C4-2B (cell line): ENCODE data around the gene VDAC2.

Source experiments
- H3K27ac ChIP-seq: fragments of 450-650 bp; 2 replicates; pipeline ENCODE4 v1.5.1; 2017
- ZFX ChIP-seq: fragments of 450-650 bp; IDR thresholded peaks from 2 replicates; pipeline ENCODE4 v1.6.1; 2017
- TF ChIP-seq, protein P1 (sequence below): fragments of 450-650 bp; conservative IDR thresholded peaks from 2 replicates; pipeline ENCODE4 v1.5.1; 2017; ENCODE audit warnings: mild to moderate bottlenecking

Gene VDAC2

GRCh38 chr10:75210282-75211006, at the start of gene VDAC2:
Gene VDAC2, plus strand, starts transcription at chr10:75210796. Its CDS starts 363 bp downstream, at chr10:75211159.
- TF ChIP-seq, protein P1, sequence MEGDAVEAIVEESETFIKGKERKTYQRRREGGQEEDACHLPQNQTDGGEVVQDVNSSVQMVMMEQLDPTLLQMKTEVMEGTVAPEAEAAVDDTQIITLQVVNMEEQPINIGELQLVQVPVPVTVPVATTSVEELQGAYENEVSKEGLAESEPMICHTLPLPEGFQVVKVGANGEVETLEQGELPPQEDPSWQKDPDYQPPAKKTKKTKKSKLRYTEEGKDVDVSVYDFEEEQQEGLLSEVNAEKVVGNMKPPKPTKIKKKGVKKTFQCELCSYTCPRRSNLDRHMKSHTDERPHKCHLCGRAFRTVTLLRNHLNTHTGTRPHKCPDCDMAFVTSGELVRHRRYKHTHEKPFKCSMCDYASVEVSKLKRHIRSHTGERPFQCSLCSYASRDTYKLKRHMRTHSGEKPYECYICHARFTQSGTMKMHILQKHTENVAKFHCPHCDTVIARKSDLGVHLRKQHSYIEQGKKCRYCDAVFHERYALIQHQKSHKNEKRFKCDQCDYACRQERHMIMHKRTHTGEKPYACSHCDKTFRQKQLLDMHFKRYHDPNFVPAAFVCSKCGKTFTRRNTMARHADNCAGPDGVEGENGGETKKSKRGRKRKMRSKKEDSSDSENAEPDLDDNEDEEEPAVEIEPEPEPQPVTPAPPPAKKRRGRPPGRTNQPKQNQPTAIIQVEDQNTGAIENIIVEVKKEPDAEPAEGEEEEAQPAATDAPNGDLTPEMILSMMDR, result no peak
- TF ChIP-seq ZFX, result peak; percentile 97

DNA sequence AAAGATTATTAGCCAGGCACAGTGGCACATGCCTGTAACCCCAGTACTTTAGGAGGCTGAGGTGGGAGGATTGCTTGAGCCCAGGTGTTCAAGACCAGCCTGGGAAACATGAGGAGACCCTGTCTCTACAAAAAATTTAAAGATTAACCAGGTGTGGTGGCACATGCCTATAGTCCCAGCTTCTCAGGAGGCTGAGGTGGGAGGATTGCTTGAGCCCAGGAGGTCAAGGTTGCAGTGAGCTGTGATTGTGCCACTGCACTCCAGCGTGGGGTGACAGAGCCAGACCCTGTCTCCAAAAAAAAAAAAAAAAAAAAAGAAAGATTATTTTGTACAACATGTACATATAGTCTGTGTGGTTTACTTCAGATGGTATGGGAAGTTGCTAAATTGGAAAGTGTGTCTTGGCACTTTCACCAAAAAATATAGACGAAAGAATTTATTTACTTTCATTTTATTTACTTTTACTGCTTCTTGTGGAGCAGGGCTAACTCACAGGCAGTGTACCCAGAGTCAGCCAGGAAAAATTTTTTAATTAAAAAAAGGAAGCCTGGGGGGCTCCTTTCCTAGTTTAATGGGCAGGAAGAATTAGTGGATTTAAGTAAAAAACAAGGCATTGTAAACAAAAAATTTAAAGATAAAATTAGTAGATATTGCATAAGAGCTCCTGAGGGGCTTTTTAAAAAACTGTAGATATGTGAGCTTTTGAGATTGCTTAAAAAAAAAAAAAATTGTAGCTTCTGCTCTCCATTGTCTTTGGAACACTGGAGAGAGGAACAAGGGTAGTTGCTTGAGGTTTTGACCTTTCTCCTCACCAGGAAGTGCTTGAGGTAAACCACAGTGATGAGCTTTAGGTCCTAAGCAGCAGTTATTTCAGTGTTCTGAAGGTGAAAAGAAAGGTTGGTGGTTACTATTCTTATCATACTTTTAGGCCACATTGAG, 44.6 kb upstream of the VDAC2 start:
- peak overlapping the region; percentile 0; the same call in 1 of the 2 replicates for H3K27ac ChIP-seq
- TF ChIP-seq ZFX, result no peak
- TF ChIP-seq, protein P1, result no peak

More at GRCh38 chr10:75210282-75211006, at the start of gene VDAC2:
- H3K27ac ChIP-seq, result peak within 1 kb of the TSS; percentile 99

DNA sequence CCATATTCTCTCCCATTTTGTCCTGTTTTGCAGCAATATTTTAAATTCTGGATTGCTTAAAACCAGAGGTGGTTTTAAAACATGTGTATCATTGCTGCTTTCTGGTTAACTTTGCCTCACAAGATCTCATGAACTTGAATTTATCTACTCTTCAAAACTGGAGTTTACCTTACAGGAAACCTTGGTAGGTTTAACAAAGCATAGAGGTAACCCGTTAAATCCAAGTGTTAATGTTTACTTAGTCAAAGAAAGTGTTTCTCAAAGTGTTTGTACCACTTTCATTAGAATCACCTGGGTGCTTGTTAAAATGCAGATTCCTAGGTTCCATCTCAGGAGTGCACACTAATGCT, 44.0 kb upstream of the VDAC2 start:
- H3K27ac ChIP-seq, result no peak overlapping the region
- TF ChIP-seq ZFX, result no peak
- TF ChIP-seq, protein P1, result no peak

DNA sequence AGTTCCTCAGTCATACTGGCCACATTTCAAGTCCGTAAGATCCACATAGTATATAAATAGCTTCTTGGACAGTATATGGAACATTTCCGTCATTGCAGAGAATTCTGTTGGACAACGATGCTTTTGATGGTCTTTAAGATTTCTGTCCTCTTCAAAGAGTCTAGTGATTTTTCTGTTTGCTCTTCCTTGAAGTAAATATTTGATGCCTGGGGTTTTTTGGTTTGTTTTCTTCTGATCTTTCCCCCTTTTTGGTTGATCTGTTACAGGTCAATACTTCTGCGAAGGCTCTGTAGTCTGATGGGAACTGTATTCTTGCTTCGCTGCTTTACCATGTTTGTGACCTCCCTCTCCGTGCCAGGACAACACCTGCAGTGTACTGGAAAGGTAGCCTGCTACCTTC, 42.3 kb upstream of the VDAC2 start:
- no peak for TF ChIP-seq ZFX
- TF ChIP-seq, protein P1, result no peak

DNA sequence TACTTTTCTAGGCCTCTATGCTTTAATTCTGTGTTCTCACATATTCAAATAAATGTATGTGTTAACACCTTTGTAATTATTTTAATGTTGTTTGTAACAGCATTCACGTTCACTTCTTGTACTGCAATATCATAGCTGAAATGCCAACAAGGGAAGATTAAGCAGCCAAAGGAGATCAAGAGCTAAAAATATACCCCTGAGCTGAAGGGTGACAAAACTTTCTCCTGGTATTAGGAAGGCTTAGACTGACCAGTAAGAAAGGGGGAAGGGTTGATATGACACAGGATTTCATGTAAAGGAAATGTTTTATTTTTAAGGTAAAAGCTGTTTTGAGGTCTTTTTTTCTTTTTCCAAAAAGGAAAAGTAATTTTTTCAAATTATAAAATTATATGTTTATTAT, 40.4 kb upstream of the VDAC2 start:
- no peak overlapping the region for H3K27ac ChIP-seq
- TF ChIP-seq, protein P1, result no peak

More for the DNA sequence above, 42.3 kb upstream of the VDAC2 start:
- H3K27ac ChIP-seq, result no peak overlapping the region

GRCh38 chr10:75175046-75175445, 35.5 kb upstream of the VDAC2 start:
- no peak overlapping the region for H3K27ac ChIP-seq
- TF ChIP-seq, protein P1, result no peak
- TF ChIP-seq ZFX, result no peak

DNA sequence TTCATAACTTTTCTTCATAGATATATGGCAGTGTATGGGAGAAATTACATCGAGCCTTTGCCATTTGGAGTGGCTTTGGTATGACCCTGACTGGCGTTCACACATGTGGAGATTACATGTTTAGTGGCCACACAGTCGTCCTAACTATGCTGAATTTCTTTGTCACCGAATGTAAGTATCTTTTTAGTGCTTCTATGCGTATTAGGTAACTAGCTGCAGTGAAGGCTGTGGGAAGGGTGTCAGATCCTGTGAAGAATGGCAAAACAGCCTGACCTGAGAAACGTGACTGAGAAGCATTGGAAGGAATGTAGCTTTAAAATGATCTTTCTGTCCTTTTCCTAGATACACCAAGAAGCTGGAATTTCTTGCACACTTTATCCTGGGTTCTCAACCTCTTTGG, 34.5 kb upstream of the VDAC2 start:
- no peak overlapping the region for H3K27ac ChIP-seq

More for the DNA sequence above, 34.5 kb upstream of the VDAC2 start:
- TF ChIP-seq ZFX, result no peak
- TF ChIP-seq, protein P1, result no peak
